K562 treated with DMSO at 1 percent for 12 hours (cell line): Measurements from ENCODE around the gene HTR5A. TPM values are rescaled to one million over a fixed set of nuclear protein-coding genes. Genes with fewer than 3 reads are reported as not detected.

Source experiments
- total RNA-seq: library from RNA; unstranded; fragments of 300-600 nt; gene quantifications from 2 replicates; pipeline ENCODE4 v1.2.3, GENCODE V29; 2022; ENCODE audit not compliant: insufficient read depth

The HTR5A gene
- not detected in 2 replicates for total RNA-seq

GRCh38 chr7:155069992-155070751 is at the start of gene HTR5A:
Gene HTR5A, plus strand, starts transcription at chr7:155070324. Its CDS starts 576 bp downstream, at chr7:155070900.

Other genes starting within 250 kb of the HTR5A start
- 10.2 and 21.7 TPM in 2 replicates for gene PAXIP1, start 67.2 kb upstream of the HTR5A start, total RNA-seq
- gene INSIG1, start 227.6 kb downstream of the HTR5A start, total RNA-seq = 63.6 and 105 TPM in 2 replicates